Large intestine (tissue), 3 donors: ENCODE measurements around the gene ZNF234. TPM values are rescaled to one million over a fixed set of nuclear protein-coding genes. Genes with fewer than 3 reads are reported as not detected.
"Not testable (repeated sequence)": the region's sequence is repeated elsewhere in the genome, so short reads cannot be mapped to it uniquely, and the experiment has no call there.

Experiments
- DNase-seq, 2 donors: peaks; one replicate each; pipeline versions ENCODE4 v3.0.0 to v3.0.0-alpha.2; 2013
- H3K27ac ChIP-seq: one replicate; pipeline ENCODE4 v1.5.1; 2013; ENCODE audit warnings: low read length
- H3K27me3 ChIP-seq: 2 replicates; pipeline ENCODE4 v1.6.1; 2013; ENCODE audit warnings: low read length; ENCODE audit not compliant: control insufficient read depth, insufficient read depth
- H3K36me3 ChIP-seq: 2 replicates; pipeline ENCODE4 v1.6.1; 2013; ENCODE audit warnings: low read length; ENCODE audit not compliant: control insufficient read depth, insufficient read depth
- H3K4me1 ChIP-seq: one replicate; pipeline ENCODE4 v1.6.1; 2013; ENCODE audit warnings: low read length; ENCODE audit not compliant: control insufficient read depth, insufficient read depth
- H3K4me3 ChIP-seq: one replicate; pipeline ENCODE4 v1.5.1; 2013; ENCODE audit warnings: low read length
- H3K9me3 ChIP-seq: one replicate; pipeline ENCODE4 v1.6.1; 2013; ENCODE audit warnings: mild to moderate bottlenecking, low read depth, low read length, moderate library complexity; ENCODE audit not compliant: control insufficient read depth
- WGBS: methylation state at CpG from one replicate; pipeline ENCODE4 v1.1.5; 2013; ENCODE audit warnings: low lambda C conversion rate; ENCODE audit not compliant: insufficient coverage; 5-methylcytosine and 5-hydroxymethylcytosine counted together
- polyA plus RNA-seq: library from polyadenylated mRNA; unstranded; fragments of 120-200 nt; gene quantifications from one replicate; pipeline ENCODE4 v1.2.1, GENCODE V29; 2013

ZNF234 gene
- polyA plus RNA-seq, 1 donor = 12.0 TPM

- H3K4me1 ChIP-seq = no peaks in the 10 kb centered on the region
- peak overlapping the region; percentile 69 for H3K4me3 ChIP-seq
- WGBS = 43% methylated on average over 1 of the region's 18 CpGs
- peaks cover 4% of the 10 kb centered on the region for H3K9me3 ChIP-seq
- H3K36me3 ChIP-seq = peaks cover 18% of the 10 kb centered on the region
- no peak overlapping the region for H3K27ac ChIP-seq
- H3K27me3 ChIP-seq = no peaks in the 10 kb centered on the region
- DNase-seq = no peak
Measured at GRCh38 chr19:44113784-44114390, 27.5 kb upstream of the ZNF234 start.

DNA sequence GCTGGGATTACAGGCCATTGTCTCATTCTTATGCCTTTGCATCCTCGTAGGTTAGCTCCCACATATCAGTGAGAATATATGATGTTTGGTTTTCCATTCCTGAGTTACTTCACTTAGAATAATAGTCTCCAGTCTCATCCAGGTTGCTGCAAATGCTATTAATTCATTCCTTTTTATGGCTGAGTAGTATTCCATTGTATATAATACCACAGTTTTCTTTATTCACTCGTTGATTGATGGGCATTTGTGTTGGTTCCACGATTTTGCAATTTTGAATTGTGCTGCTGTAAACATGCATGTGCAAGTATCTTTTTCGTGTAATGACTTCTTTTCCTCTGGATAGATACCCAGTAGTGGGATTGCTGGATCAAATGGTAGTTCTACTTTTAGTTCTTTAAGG is 20.2 kb upstream of the ZNF234 start:
- WGBS = 100% methylated on average over 1 of the region's 4 CpGs
- H3K27me3 ChIP-seq, H3K4me3 ChIP-seq, H3K4me1 ChIP-seq, H3K9me3 ChIP-seq, DNase-seq, H3K27ac ChIP-seq: not testable (repeated sequence)
- H3K36me3 ChIP-seq = peaks cover 25% of the 10 kb centered on the region

GRCh38 chr19:44131955-44132354 is 9.4 kb upstream of the ZNF234 start:
- H3K27me3 ChIP-seq = no peaks in the 10 kb centered on the region
- H3K27ac ChIP-seq = no peak overlapping the region
- no peaks in the 10 kb centered on the region for H3K4me1 ChIP-seq
- peaks cover 34% of the 10 kb centered on the region for H3K36me3 ChIP-seq
- no peak for DNase-seq
- 94% methylated on average over 3 of the region's 5 CpGs for WGBS
- H3K9me3 ChIP-seq = peaks cover 13% of the 10 kb centered on the region
- no peak overlapping the region for H3K4me3 ChIP-seq

GRCh38 chr19:44142059-44142433 is 692 bp downstream of the ZNF234 start:
- H3K27me3 ChIP-seq = no peaks in the 10 kb centered on the region
- H3K4me1 ChIP-seq = peaks cover 6% of the 10 kb centered on the region
- no CpG with 5 or more reads among the region's 13 CpGs for WGBS
- H3K9me3 ChIP-seq = no peaks in the 10 kb centered on the region
- peaks cover 16% of the 10 kb centered on the region for H3K36me3 ChIP-seq
- H3K27ac ChIP-seq = no peak overlapping the region
- no peak for DNase-seq
- peak overlapping the region; percentile 99 for H3K4me3 ChIP-seq

DNA sequence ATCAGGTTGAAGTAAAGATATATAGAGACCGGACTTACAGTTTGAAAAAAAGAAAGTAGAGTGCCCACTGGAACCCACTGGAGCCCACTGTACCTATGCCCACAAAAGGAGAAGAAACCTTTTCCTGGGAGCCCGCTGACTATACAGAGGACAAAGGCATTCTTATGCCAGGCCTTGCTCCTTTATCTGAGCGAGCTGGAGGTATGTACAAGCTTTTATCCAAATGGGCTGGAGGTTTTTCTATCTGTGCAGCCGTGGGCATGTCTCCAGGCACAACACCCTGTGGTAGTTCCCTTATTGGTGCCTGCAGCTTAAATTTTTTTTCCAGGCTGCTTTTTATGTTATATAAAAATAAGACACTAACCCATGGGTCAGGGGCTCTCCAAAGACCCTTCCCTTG is 8.4 kb downstream of the ZNF234 start:
- H3K4me1 ChIP-seq = no peaks in the 10 kb centered on the region
- DNase-seq = no peak
- no peaks in the 10 kb centered on the region for H3K27me3 ChIP-seq
- no peak overlapping the region for H3K4me3 ChIP-seq
- peaks cover 62% of the 10 kb centered on the region for H3K36me3 ChIP-seq
- 100% methylated on average over 1 of the region's 4 CpGs for WGBS
- no peak overlapping the region for H3K27ac ChIP-seq
- peaks cover 3% of the 10 kb centered on the region for H3K9me3 ChIP-seq

- WGBS = no CpG with 5 or more reads among the region's 5 CpGs
- H3K9me3 ChIP-seq = peaks cover 4% of the 10 kb centered on the region
Measured at GRCh38 chr19:44151491-44151890, 10.1 kb downstream of the ZNF234 start.

GRCh38 chr19:44156475-44156874 is 15.1 kb downstream of the ZNF234 start:
- Histone ChIP-seq H3K4me1 (no peaks in the 10 kb centered on the region), H3K9me3 (peaks cover 15% of the 10 kb centered on the region), H3K27me3 (no peaks in the 10 kb centered on the region), H3K27ac (no peak overlapping the region), H3K4me3 (no peak overlapping the region), H3K36me3 (peaks cover 38% of the 10 kb centered on the region)
- no peak for DNase-seq
- WGBS = no CpG with 5 or more reads among the region's 2 CpGs

More at GRCh38 chr19:44151491-44151890, 10.1 kb downstream of the ZNF234 start:
- no peak for DNase-seq
- Histone ChIP-seq H3K4me1 (no peaks in the 10 kb centered on the region), H3K4me3 (no peak overlapping the region), H3K27me3 (no peaks in the 10 kb centered on the region), H3K36me3 (peaks cover 57% of the 10 kb centered on the region), H3K27ac (no peak overlapping the region)

- DNase-seq = no peak
- no peaks in the 10 kb centered on the region for H3K27me3 ChIP-seq
- 80% methylated on average over 1 of the region's 2 CpGs for WGBS
- H3K27ac ChIP-seq = no peak overlapping the region
- H3K4me1 ChIP-seq = no peaks in the 10 kb centered on the region
- H3K9me3 ChIP-seq = peaks cover 9% of the 10 kb centered on the region
- peaks cover 17% of the 10 kb centered on the region for H3K36me3 ChIP-seq
- H3K4me3 ChIP-seq = no peak overlapping the region
Measured at GRCh38 chr19:44163789-44164188, 22.4 kb downstream of the ZNF234 start.

GRCh38 chr19:44164327-44164672 is 22.9 kb downstream of the ZNF234 start:
- DNase-seq = no peak
- Histone ChIP-seq H3K27ac (peak overlapping the region; percentile 76), H3K36me3 (peaks cover 20% of the 10 kb centered on the region), H3K27me3 (no peaks in the 10 kb centered on the region), H3K4me3 (peak overlapping the region; percentile 56), H3K4me1 (no peaks in the 10 kb centered on the region), H3K9me3 (peaks cover 9% of the 10 kb centered on the region)
- no CpG with 5 or more reads among the region's 3 CpGs for WGBS

DNA sequence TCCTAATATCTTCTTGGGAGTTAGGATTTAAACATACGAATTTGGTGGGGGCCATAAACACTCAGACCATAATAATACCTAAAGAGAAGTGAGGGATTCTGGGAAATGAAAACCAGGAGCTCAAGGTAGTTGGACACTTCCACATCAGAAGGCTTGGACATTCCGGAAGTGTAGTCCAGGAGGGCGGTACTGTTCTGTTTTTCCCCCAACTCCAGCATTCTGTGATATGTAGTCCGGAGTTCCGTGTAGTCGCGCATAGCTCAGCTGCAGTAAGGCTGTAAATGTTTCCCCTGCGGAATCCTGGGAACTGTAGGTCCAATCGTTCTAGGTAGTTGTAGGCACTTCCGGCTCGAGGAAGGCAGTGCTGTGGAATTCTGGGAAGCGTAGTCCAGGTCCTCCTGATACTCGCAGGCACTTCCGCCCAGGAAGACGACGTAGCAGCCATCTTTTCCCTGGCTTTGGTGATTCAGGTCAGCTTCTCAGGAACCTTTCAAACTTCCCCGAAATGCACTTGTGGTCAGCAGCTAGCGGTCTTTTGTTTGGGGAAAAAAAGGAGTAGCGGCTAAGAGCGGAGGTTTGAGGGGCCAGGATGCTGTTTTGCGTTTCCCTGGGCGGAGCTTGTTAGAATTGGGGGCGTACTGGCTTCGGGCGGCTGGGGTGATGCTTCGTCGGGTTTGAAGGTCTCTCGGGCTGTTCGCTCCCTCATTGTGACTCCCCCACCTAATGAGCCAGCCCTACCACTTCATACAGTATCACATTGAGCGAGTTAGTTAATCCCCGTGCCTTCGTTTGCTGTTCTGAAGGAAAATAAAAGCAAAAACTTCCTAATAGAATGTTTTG is 23.5 kb downstream of the ZNF234 start, which contains the start of gene ZNF226:
TSS of gene ZNF226 (plus strand) at position 428 of the 840 bp plus-strand sequence. CDS start 4,981 bp downstream, outside the sequence.
- H3K9me3 ChIP-seq = peaks cover 13% of the 10 kb centered on the region

More for the DNA sequence above, 23.5 kb downstream of the ZNF234 start, which contains the start of gene ZNF226:
- DNase-seq = peak; percentile 99
- no peaks in the 10 kb centered on the region for H3K27me3 ChIP-seq
- H3K27ac ChIP-seq = peak within 1 kb of the TSS; percentile 76
- WGBS = no CpG with 5 or more reads among the region's 32 CpGs
- H3K36me3 ChIP-seq = peaks cover 26% of the 10 kb centered on the region
- H3K4me1 ChIP-seq = no peaks in the 10 kb centered on the region
- peak within 1 kb of the TSS; percentile 56 for H3K4me3 ChIP-seq
